Measurements from ENCODE around the gene CCDC69.

DNA sequence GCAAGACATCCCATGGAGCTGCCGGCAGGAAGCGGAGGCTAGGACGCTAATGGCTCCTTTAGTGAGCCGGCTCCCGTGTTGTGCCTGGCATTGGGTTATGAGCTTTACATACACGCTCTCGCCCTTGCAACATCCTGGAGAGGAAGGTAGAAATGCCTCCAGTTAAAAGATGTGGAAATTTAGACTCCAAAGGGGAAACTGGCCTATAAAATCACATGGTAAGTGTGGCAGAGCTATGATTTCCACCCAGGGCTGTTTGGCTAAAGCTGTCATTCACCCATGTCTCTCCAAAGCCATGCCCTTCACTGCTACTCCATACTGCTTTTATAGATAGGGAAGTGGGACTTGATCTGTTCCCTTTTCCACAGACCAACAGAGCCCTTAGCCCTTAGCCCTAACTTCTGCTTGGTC is 34.3 kb upstream of the CCDC69 start:
- TF ChIP-seq, protein P1, sequence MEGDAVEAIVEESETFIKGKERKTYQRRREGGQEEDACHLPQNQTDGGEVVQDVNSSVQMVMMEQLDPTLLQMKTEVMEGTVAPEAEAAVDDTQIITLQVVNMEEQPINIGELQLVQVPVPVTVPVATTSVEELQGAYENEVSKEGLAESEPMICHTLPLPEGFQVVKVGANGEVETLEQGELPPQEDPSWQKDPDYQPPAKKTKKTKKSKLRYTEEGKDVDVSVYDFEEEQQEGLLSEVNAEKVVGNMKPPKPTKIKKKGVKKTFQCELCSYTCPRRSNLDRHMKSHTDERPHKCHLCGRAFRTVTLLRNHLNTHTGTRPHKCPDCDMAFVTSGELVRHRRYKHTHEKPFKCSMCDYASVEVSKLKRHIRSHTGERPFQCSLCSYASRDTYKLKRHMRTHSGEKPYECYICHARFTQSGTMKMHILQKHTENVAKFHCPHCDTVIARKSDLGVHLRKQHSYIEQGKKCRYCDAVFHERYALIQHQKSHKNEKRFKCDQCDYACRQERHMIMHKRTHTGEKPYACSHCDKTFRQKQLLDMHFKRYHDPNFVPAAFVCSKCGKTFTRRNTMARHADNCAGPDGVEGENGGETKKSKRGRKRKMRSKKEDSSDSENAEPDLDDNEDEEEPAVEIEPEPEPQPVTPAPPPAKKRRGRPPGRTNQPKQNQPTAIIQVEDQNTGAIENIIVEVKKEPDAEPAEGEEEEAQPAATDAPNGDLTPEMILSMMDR (IDR thresholded peaks at IDR 0.05 in 4 of 5, conservative IDR thresholded peaks at IDR 0.05 in 1 of 5): no peak
- no peak for TF ChIP-seq POLR2A (IDR thresholded peaks at IDR 0.05)

Measured in gastrocnemius medialis (tissue), 4 donors.